H9 (cell line): ENCODE measurements around the gene ETFRF1. TPM values are rescaled to one million over a fixed set of nuclear protein-coding genes. Genes with fewer than 3 reads are reported as not detected.

Experiments used
- DNase-seq: peaks from one replicate; pipeline ENCODE4 v3.0.0-alpha.2; 2017
- H2AFZ ChIP-seq: one replicate; pipeline ENCODE4 v1.6.1; 2013; ENCODE audit warnings: mild to moderate bottlenecking, low read length, control low read depth, moderate library complexity
- H2AK5ac ChIP-seq: 2 replicates; pipeline ENCODE4 v1.6.1; 2013; ENCODE audit warnings: low read length, control low read depth, mixed read lengths; ENCODE audit not compliant: insufficient read length
- H2BK120ac ChIP-seq: one replicate; pipeline ENCODE4 v1.6.1; 2013; ENCODE audit warnings: low read depth, mild to moderate bottlenecking, low read length, control low read depth, inconsistent platforms; ENCODE audit not compliant: poor library complexity, severe bottlenecking
- H2BK12ac ChIP-seq: 2 replicates; pipeline ENCODE4 v1.6.1; 2013; ENCODE audit warnings: low read length, control low read depth, mixed read lengths, low read depth; ENCODE audit not compliant: insufficient read length
- H2BK15ac ChIP-seq: 2 replicates; pipeline ENCODE4 v1.6.1; 2013; ENCODE audit warnings: low read depth, low read length, control low read depth
- H2BK20ac ChIP-seq: one replicate; pipeline ENCODE4 v1.6.1; 2013; ENCODE audit warnings: low read depth, mild to moderate bottlenecking, low read length, control low read depth, inconsistent platforms; ENCODE audit not compliant: poor library complexity, severe bottlenecking
- H2BK5ac ChIP-seq: 2 replicates; pipeline ENCODE4 v1.6.1; 2013; ENCODE audit warnings: low read length, control low read depth, mixed read lengths; ENCODE audit not compliant: insufficient read length
- H3K14ac ChIP-seq: 2 replicates; pipeline ENCODE4 v1.6.1; 2013; ENCODE audit warnings: low read length, control low read depth; ENCODE audit not compliant: insufficient read depth
- H3K18ac ChIP-seq: 2 replicates; pipeline ENCODE4 v1.6.1; 2013; ENCODE audit warnings: low read depth, mild to moderate bottlenecking, mixed read lengths, low read length, control low read depth; ENCODE audit not compliant: insufficient read length
- H3K23ac ChIP-seq: 2 replicates; pipeline ENCODE4 v1.6.1; 2013; ENCODE audit warnings: low read length, control low read depth, mixed read lengths, low read depth; ENCODE audit not compliant: insufficient read length
- H3K23me2 ChIP-seq: 2 replicates; pipeline ENCODE4 v1.6.1; 2013; ENCODE audit warnings: low read depth, mild to moderate bottlenecking, mixed read lengths, low read length, control low read depth; ENCODE audit not compliant: insufficient read length, poor library complexity, severe bottlenecking
- H3K27ac ChIP-seq: 2 replicates; pipeline ENCODE4 v1.5.1; 2013; ENCODE audit warnings: low read length, control low read depth, mixed read lengths, low read depth; ENCODE audit not compliant: insufficient read length
- H3K27me3 ChIP-seq: 2 replicates; pipeline ENCODE4 v1.6.1; 2013; ENCODE audit warnings: low read length, control low read depth, inconsistent platforms; ENCODE audit not compliant: insufficient read depth
- H3K4ac ChIP-seq: 2 replicates; pipeline ENCODE4 v1.6.1; 2013; ENCODE audit warnings: low read depth, mild to moderate bottlenecking, control low read depth, inconsistent platforms, low read length, moderate library complexity
- H3K4me1 ChIP-seq: 2 replicates; pipeline ENCODE4 v1.6.1; 2013; ENCODE audit warnings: low read length, control low read depth, inconsistent platforms; ENCODE audit not compliant: insufficient read depth
- H3K4me2 ChIP-seq: 2 replicates; pipeline ENCODE4 v1.6.1; 2013; ENCODE audit warnings: low read length, control low read depth, mixed read lengths; ENCODE audit not compliant: insufficient read length, insufficient read depth
- H3K56ac ChIP-seq: 2 replicates; pipeline ENCODE4 v1.6.1; 2013; ENCODE audit warnings: low read depth, mild to moderate bottlenecking, mixed read lengths, low read length, control low read depth; ENCODE audit not compliant: insufficient read length
- H3K79me1 ChIP-seq: 2 replicates; pipeline ENCODE4 v1.6.1; 2013; ENCODE audit warnings: low read depth, mild to moderate bottlenecking, moderate library complexity, low read length, control low read depth, inconsistent platforms; ENCODE audit not compliant: insufficient read depth, poor library complexity, severe bottlenecking
- H3K79me2 ChIP-seq: 2 replicates; pipeline ENCODE4 v1.6.1; 2013; ENCODE audit warnings: low read length, control low read depth, inconsistent platforms; ENCODE audit not compliant: insufficient read depth
- H3K9ac ChIP-seq: 2 replicates; pipeline ENCODE4 v1.6.1; 2013; ENCODE audit warnings: low read length, control low read depth, mixed read lengths; ENCODE audit not compliant: insufficient read length; ENCODE audit errors: extremely low read depth
- H3K9me3 ChIP-seq: one replicate; pipeline ENCODE4 v1.6.1; 2013; ENCODE audit warnings: low read depth, low read length, inconsistent platforms; ENCODE audit not compliant: control insufficient read depth
- H3T11ph ChIP-seq: one replicate; pipeline ENCODE4 v1.6.1; 2013; ENCODE audit warnings: mild to moderate bottlenecking, low read length, control low read depth, inconsistent platforms
- H4K20me1 ChIP-seq: one replicate; pipeline ENCODE4 v1.6.1; 2013; ENCODE audit not compliant: control insufficient read depth, insufficient read length, insufficient read depth
- H4K5ac ChIP-seq: 2 replicates; pipeline ENCODE4 v1.6.1; 2013; ENCODE audit warnings: low read depth, mild to moderate bottlenecking, mixed read lengths, low read length, control low read depth; ENCODE audit not compliant: insufficient read length
- H4K8ac ChIP-seq: replicated peaks from 2 replicates; pipeline ENCODE4 v1.6.1; 2013; ENCODE audit warnings: low read length, control low read depth, mixed read lengths, low read depth; ENCODE audit not compliant: insufficient read length
- H4K91ac ChIP-seq: 2 replicates; pipeline ENCODE4 v1.6.1; 2013; ENCODE audit warnings: low read depth, mild to moderate bottlenecking, moderate library complexity, mixed read lengths, low read length, control low read depth; ENCODE audit not compliant: insufficient read length
- H3K27ac Mint-ChIP-seq, 3 experiments: 2 replicates in 2 of 3; 3 replicates in 1 of 3; pipeline ENCODE4 v1.8.0; 2020 to 2021; ENCODE audit warnings: mixed read lengths in 3 of 3, mild to moderate bottlenecking in 1 of 3, moderate library complexity in 1 of 3
- H3K27me3 Mint-ChIP-seq: 2 replicates; pipeline ENCODE4 v1.8.0; 2021; ENCODE audit warnings: low read depth, mild to moderate bottlenecking, moderate library complexity, mixed read lengths
- H3K36me3 Mint-ChIP-seq, 3 experiments: 2 replicates in 2 of 3; 3 replicates in 1 of 3; pipeline ENCODE4 v1.8.0; 2020 to 2021; ENCODE audit warnings: low read depth in 3 of 3, mixed read lengths in 3 of 3; ENCODE audit not compliant: insufficient read depth in 1 of 3
- H3K4me1 Mint-ChIP-seq, 2 experiments: 2 replicates each; pipeline ENCODE4 v1.8.0; 2020; ENCODE audit warnings: mixed read lengths in 2 of 2
- H3K4me3 Mint-ChIP-seq, 2 experiments: 2 replicates in 1 of 2; 3 replicates in 1 of 2; pipeline ENCODE4 v1.8.0; 2020 to 2021; ENCODE audit warnings: mild to moderate bottlenecking in 2 of 2, mixed read lengths in 2 of 2, moderate library complexity in 1 of 2
- H3K9me3 Mint-ChIP-seq, 2 experiments: 2 replicates in 1 of 2; 3 replicates in 1 of 2; pipeline ENCODE4 v1.8.0; 2020; ENCODE audit warnings: mild to moderate bottlenecking in 2 of 2, mixed read lengths in 2 of 2, moderate library complexity in 1 of 2
- WGBS: extraction: QIAGEN DNeasy Blood & Tissue Kit; methylation state at CpG from one replicate; pipeline ENCODE4 v1.1.7; 2013; ENCODE audit warnings: missing lambda C conversion rate, low lambda C conversion rate, mixed read lengths; ENCODE audit not compliant: insufficient read length; ENCODE audit errors: extremely low coverage; 5-methylcytosine and 5-hydroxymethylcytosine counted together
- total RNA-seq: library from RNA; stranded (reverse); gene quantifications from 2 replicates; pipeline ENCODE4 v1.2.1, GENCODE V29; 2021
- TF ChIP-seq, protein P1 (sequence below): fragments of 200-600 bp; sonication (generic); conservative IDR thresholded peaks from 3 replicates; pipeline ENCODE4 v1.8.0; 2021; ENCODE audit warnings: antibody characterized with exemption, mild to moderate bottlenecking

Gene ETFRF1
- total RNA-seq, 1 experiment from 2014 or later: 7.6 TPM

DNA sequence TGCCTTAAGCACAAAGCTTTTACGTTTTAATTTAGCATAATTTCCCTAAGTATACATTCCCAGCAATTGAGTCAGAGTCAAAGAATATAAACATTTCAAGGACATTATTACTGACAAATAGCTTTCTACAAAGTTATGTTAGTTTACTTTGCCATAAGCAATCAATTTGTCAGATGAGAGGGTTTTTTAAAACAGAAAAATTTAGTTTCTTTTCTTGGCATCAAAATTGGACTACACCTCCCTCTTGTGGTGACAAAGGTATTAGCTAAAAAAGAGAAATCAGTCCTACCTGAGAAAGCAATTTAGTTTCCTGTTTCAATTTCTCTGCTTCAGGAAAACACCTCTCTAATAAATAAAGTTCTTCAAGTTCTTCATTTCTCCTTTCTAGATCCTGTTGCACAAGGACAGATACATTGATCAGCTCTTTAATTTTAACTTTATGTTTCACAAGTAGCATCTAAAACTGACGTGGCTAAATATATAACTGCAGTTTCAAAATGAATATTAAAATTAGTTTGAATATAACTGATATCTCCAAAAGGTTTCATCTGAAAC, 39.9 kb upstream of the ETFRF1 start:
- no peak overlapping the region for H2BK5ac ChIP-seq
- H3K36me3 Mint-ChIP-seq: no peaks in the 10 kb centered on the region; a peak in 1 of 7 replicates
- H3T11ph ChIP-seq: no peak overlapping the region
- TF ChIP-seq, protein P1, sequence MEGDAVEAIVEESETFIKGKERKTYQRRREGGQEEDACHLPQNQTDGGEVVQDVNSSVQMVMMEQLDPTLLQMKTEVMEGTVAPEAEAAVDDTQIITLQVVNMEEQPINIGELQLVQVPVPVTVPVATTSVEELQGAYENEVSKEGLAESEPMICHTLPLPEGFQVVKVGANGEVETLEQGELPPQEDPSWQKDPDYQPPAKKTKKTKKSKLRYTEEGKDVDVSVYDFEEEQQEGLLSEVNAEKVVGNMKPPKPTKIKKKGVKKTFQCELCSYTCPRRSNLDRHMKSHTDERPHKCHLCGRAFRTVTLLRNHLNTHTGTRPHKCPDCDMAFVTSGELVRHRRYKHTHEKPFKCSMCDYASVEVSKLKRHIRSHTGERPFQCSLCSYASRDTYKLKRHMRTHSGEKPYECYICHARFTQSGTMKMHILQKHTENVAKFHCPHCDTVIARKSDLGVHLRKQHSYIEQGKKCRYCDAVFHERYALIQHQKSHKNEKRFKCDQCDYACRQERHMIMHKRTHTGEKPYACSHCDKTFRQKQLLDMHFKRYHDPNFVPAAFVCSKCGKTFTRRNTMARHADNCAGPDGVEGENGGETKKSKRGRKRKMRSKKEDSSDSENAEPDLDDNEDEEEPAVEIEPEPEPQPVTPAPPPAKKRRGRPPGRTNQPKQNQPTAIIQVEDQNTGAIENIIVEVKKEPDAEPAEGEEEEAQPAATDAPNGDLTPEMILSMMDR: peak; percentile 85
- no peak overlapping the region for H4K5ac ChIP-seq
- H4K91ac ChIP-seq: no peak overlapping the region
- no peak overlapping the region for H3K4ac ChIP-seq
- H3K18ac ChIP-seq: no peak overlapping the region
- no peak overlapping the region for H3K9ac ChIP-seq
- no peak overlapping the region for H3K23ac ChIP-seq
- no peak overlapping the region for H4K8ac ChIP-seq
- H2BK15ac ChIP-seq: no peak overlapping the region
- WGBS: no CpG with 5 or more reads among the region's 2 CpGs
- H2AFZ ChIP-seq: no peak overlapping the region
- no peaks in the 10 kb centered on the region for H3K9me3 ChIP-seq
- H3K79me1 ChIP-seq: no peaks in the 10 kb centered on the region
- no peak overlapping the region for H3K4me3 Mint-ChIP-seq
- H3K9me3 Mint-ChIP-seq: no peaks in the 10 kb centered on the region
- H2BK12ac ChIP-seq: no peak overlapping the region
- H3K27ac Mint-ChIP-seq: no peak overlapping the region
- H3K4me1 Mint-ChIP-seq: peaks cover 17% of the 10 kb centered on the region in 2 experiments
- no peak overlapping the region for H3K4me2 ChIP-seq
- H2AK5ac ChIP-seq: no peak overlapping the region
- H3K23me2 ChIP-seq: no peaks in the 10 kb centered on the region
- H3K14ac ChIP-seq: no peak overlapping the region
- no peaks in the 10 kb centered on the region; the same call in 1 of the 2 replicates for H3K27me3 Mint-ChIP-seq
- no peak for DNase-seq
- no peak overlapping the region for H3K27ac ChIP-seq
- no peak overlapping the region for H3K56ac ChIP-seq
- H4K20me1 ChIP-seq: no peaks in the 10 kb centered on the region
- no peaks in the 10 kb centered on the region for H3K79me2 ChIP-seq
- H2BK120ac ChIP-seq: no peak overlapping the region
- H2BK20ac ChIP-seq: no peak overlapping the region
- H3K4me1 ChIP-seq: peaks cover 11% of the 10 kb centered on the region
- no peaks in the 10 kb centered on the region for H3K27me3 ChIP-seq
